HG02642 (cell line): Measurements from ENCODE around the gene CSMD2.
"Not testable (repeated sequence)": the region's sequence is repeated elsewhere in the genome, so short reads cannot be mapped to it uniquely, and the experiment has no call there.

ENCODE experiments used
- ATAC-seq: cut with Tn5 transposase; IDR thresholded peaks from one replicate; pipeline ENCODE4 v1.9.1; 2021; ENCODE audit warnings: mild to moderate bottlenecking; ENCODE audit not compliant: unreplicated experiment, poor library complexity

CSMD2 gene

GRCh38 chr1:34122080-34122932 is 42.7 kb downstream of the CSMD2 start:
- no peak for ATAC-seq

- no peak for ATAC-seq
Measured at GRCh38 chr1:34115233-34115632, 49.8 kb downstream of the CSMD2 start.

DNA sequence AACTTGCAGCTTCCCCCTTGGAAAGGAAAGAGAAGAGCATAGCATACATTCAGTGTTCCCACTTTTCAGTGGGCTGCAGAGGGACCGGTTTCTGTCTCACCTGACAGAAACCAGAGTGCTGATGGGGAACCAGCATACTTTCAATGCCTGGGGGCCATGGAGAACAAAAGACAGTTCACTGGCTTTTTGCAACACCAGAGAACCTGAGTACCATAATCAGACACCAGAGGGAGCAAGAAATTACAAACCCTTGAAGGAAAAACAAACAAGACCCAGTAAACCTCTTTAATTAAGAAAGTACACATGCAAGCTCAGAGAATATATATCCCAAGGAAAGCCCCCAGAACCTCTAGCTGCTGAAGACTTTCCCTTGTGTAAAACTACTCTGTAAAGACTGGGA is 51.1 kb downstream of the CSMD2 start:
- no peak for ATAC-seq

DNA sequence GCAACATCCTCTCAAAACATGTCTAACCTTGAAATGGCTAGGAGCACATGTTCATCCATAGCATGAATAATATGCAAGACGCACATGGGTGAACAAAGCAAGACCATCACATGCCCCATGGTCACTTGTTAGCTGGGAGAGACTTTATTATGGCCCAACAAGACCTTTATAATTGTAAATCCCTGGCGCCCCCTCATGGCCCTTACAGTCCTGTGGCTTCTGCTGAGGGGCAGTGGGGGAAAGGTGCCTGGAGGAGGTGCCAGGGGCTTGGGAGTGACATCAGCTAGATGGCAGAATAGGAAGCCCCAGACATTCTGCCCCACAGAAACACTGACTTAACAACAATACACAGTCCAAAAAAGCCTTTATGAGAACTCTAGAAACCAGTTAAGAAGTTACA is 51.7 kb downstream of the CSMD2 start:
- ATAC-seq: no peak

- ATAC-seq: no peak
Measured at GRCh38 chr1:34108711-34109110, 56.3 kb downstream of the CSMD2 start.

DNA sequence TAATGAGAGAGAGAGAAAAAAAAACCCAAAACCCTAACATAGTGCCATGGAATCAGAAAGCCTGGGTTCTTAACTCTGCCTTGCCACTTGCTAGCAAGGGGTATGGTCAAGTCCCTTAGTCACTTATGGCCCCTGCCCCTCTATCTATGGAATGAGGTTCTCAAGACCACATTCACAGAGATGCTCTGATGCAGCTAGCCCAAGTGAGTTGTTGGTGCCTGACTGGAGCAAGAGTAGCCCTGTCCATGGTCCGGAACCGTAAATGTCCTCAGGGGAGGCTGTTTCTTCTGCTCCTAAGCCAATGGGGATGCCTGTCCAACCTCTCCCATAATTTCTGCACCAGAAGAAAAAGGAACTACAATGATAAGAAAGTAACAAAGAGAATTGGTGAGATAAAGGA is 56.8 kb downstream of the CSMD2 start:
- ATAC-seq: no peak

GRCh38 chr1:34101151-34101550 is 63.9 kb downstream of the CSMD2 start:
- no peak for ATAC-seq

DNA sequence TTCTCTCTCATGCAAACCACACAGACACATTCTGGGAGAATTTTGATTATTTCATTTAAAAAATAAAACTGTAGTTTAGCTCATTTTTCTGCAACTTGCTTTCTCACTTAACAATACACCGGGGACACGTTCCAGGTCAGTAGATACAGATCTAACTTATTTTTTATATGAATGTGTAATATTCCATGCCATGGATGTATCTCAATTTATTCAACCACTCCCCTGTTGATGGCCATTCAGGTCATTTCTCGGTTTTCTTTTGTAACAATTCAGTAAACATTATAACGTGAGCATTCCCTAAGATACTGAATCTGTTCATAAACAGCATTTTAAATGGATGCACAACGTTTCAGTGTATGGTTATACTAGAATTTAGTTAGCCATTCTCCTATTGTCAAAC is 64.7 kb downstream of the CSMD2 start:
- ATAC-seq: no peak

DNA sequence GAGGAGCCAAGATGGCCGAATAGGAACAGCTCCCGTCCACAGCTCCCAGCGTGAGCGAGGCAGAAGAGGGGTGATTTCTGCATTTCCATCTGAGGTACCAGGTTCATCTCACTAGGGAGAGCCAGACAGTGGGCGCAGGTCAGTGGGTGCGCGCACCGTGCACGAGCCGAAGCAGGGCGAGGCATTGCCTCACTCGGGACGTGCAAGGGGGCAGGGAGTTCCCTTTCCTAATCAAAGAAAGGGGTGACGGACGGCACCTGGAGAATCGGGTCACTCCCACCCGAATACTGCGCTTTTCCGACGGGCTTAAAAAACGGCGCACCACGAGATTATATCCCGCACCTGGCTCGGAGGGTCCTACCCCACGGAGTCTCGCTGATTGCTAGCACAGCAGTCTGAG is 72.6 kb downstream of the CSMD2 start:
- ATAC-seq: not testable (repeated sequence)

DNA sequence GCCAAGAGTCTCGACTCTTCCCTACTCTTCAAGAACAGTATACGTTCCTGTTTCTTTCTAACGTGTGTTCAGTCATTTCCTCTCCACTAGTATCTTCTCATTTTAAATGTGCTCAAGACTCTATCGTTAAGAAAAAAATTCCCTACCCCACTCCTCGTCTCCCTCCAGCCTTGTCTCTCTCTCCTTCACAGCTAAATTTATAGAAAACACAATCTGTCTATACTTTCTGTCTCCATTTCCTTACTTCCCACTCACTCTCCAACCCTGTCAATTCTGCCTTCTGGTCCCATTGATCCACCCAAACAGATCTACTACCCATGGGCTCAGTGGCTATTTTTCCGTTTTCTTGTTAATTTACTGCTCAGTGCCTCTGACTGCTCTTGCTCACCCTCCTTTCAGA is 75.3 kb downstream of the CSMD2 start:
- no peak for ATAC-seq

DNA sequence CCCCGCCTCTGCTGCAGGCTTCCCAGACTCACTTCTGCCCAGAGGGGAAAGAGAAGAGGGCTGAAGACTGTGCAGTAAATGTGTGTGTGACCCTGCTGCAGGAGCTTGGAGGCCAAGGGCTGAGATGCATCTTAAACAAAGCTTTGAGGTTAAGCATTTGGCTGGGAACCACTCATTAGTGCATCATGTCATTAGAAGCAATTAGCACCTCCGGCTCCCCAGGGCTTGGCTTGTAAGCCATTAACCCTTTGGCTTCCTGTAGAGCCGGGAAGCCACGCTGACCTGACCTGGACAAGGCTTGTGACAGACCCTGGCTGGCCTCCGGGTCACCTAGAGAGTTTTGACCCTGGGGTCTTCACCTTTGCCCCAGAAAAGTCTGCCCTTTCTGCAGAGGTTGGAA is 77.0 kb downstream of the CSMD2 start:
- no peak for ATAC-seq

DNA sequence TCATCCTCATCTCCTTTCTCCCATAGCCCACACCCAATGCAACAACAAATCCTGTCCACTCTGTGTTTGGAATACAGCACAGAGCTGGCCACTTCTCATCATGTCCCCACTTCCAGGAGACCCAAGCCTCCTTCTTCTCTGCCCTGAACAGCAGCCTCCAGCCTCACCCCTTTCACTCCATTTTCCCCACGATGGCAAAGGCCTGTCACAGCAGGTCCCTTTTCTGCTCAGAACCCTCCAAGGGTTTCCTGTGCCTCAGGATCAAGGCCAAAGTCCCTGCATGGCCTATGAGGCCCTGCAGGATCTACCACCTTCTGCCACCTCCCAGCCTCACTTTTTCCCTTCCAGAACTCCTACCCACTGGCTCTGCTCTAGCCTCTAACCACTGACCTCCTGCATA is 78.5 kb downstream of the CSMD2 start:
- ATAC-seq: no peak

GRCh38 chr1:34083974-34084373 is 81.1 kb downstream of the CSMD2 start:
- no peak for ATAC-seq

DNA sequence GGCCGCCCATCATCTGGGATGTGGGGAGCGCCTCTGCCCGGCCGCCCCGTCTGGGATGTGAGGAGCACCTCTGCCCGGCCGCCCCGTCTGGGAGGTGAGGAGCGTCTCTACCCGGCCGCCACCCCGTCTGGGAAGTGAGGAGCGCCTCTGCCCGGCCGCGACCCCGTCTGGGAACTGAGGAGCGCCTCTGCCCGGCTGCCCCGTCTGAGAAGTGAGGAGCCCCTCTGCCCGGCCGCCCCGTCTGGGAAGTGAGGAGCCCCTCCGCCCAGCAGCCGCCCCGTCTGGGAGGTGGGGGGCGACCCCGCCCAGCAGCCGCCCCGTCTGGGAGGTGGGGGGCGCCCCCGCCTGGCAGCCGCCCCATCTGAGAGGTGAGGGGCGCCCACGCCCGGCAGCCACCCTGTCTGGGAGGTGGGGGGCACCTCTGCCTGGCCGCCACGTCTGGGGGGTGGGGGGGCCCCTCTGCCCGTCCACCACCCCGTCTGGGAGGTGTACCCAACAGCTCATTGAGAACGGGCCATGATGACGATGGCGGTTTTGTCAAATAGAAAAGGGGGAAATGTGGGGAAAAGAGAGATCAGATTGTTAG is 82.9 kb downstream of the CSMD2 start:
- ATAC-seq: not testable (repeated sequence)

- ATAC-seq: no peak
Measured at GRCh38 chr1:34078383-34078782, 86.6 kb downstream of the CSMD2 start.

DNA sequence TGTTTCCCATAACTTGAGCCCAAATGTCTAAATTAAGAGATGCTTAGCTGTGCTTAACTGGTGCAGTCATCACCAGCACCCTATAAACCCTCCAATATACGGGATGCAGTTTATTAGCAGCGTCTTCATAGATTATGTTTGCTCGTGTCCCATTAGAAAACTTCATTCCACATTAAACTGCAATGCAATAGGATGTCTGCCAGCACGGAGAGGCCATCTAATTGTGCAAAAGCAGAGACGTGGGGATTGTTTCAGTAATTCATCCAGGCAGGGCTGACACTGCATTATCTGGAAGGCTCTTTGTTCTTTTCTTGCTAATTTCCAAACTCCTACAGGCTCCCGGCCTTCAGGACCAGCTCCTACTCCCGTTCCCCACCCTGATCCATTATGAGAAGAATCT is 89.5 kb downstream of the CSMD2 start:
- no peak for ATAC-seq

DNA sequence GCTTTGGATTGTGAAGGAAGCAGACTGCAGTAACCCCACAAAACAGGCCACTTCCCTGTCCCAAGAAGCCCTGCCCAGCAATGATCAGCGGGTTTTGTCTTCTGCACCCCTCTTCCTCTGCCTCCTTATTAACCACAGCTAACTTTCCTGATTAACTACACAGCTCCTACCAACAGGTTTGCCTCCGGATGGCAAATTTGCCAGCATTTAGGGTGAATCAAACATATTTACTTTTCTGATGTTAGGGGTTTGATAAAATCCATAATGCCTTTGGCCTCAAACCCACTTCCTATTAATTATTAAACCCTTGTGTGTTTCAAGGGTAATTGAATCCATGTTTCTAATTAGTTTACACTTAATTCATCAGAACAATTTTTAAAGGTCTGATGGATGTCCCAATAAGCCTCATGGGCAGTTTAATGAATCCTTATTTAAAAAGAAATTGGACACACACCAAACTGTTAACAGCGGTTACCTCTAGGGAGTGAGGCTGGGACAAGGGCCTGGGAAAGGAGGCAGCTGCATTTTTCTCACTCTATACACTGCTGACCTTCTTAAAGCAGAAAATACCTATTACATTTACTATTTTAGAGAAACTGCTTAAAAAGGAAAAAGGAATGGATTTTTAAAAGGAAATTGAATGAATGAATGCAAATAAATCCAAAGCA is 91.9 kb downstream of the CSMD2 start:
- ATAC-seq: no peak

GRCh38 chr1:34070201-34070836 is 94.7 kb downstream of the CSMD2 start:
- ATAC-seq: no peak

GRCh38 chr1:34066981-34067603 is 97.9 kb downstream of the CSMD2 start:
- no peak for ATAC-seq

DNA sequence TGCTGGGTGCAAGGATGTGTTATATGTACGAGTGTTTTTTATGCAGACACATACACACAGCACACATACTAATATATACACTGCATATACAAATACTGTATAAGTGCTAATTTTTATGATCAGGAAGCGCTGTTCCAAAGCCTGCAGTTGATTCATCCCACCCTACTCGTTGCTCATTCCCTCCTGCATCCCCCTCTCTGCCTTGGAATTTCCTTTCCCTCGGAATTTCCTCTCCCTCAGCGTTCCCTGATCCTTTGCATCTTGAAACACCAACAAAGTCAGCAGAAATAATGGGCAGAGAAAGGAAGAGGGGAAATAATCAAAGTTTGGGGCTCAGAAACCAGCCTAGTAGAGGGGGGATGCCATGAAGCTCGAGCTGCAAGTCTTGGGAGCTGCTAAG is 98.9 kb downstream of the CSMD2 start:
- no peak for ATAC-seq

GRCh38 chr1:34065498-34065897 is 99.5 kb downstream of the CSMD2 start:
- no peak for ATAC-seq
